ENCODE measurements around the gene GUCY1A2. TPM values are rescaled to one million over a fixed set of nuclear protein-coding genes. Genes with fewer than 3 reads are reported as not detected.

Gene GUCY1A2
- total and polyA plus RNA-seq, 7 donors: 0.57 to 18.5 (median 9.4) TPM

DNA sequence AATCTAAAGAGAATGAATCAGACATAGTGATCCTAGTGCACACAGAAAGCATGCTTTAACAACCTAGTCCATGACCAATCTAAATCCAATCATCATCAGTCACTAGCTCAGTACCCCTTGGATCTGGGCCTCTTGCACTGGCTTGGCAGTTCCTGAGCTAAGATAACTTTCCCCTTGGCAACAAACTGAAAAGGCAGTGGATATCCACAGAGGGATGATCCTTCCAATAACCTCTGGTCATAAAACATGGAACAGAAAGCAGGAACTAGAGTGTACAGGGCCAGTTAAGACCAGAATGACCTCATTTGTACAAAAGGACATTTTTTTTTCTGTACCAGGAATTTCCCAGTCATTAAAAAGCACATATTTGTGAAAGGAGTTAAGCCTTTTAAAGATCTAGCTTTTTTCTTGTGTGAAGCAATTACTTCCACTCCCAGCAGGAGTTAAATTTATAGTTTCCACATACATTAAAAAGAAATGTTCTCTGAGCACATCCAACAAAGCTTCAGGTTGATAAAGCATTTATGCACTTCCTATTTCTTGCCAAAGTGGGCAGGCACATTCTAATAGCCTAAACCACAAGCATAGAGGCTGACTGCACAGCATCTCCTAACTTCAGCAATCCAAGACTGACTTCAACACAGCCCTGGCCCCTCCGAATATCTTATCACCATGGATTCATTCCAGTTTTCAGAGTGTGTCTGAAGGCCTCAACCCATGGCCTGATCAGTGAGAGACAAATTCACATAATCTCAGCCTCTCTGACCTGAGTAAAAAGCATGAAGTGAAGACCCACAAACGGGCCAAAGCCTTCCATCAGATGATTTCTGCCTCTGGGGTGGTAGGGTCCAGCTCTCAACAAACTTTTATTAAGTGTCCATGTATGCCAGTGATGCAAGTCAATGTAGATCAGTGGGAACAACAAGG lies 29.9 kb downstream of the GUCY1A2 start:
- H3K27ac ChIP-seq: no peak overlapping the region
- no peaks in the 10 kb centered on the region for H3K27me3 ChIP-seq (ENCODE audit: insufficient read depth in 3 of 3, low read length in 2 of 3)
- intact Hi-C loops (cut with DNase I): no loop called here
- TF ChIP-seq, protein P1, sequence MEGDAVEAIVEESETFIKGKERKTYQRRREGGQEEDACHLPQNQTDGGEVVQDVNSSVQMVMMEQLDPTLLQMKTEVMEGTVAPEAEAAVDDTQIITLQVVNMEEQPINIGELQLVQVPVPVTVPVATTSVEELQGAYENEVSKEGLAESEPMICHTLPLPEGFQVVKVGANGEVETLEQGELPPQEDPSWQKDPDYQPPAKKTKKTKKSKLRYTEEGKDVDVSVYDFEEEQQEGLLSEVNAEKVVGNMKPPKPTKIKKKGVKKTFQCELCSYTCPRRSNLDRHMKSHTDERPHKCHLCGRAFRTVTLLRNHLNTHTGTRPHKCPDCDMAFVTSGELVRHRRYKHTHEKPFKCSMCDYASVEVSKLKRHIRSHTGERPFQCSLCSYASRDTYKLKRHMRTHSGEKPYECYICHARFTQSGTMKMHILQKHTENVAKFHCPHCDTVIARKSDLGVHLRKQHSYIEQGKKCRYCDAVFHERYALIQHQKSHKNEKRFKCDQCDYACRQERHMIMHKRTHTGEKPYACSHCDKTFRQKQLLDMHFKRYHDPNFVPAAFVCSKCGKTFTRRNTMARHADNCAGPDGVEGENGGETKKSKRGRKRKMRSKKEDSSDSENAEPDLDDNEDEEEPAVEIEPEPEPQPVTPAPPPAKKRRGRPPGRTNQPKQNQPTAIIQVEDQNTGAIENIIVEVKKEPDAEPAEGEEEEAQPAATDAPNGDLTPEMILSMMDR (IDR thresholded peaks at IDR 0.05): no peak
- 15 to 35% (median 32%) methylated on average over 2 of the region's 2 CpGs for WGBS, 3 donors
- no peaks in the 10 kb centered on the region for H3K9me3 ChIP-seq
- no peak overlapping the region for H3K4me3 ChIP-seq
- DNase-seq (no peak), ATAC-seq (peak in 2 of 4 donors; percentile 30 to 51)
- no peaks in the 10 kb centered on the region for H3K36me3 ChIP-seq (ENCODE audit: insufficient read depth in 1 of 2, low read depth in 1 of 2)
- no peaks in the 10 kb centered on the region for H3K4me1 ChIP-seq

DNA sequence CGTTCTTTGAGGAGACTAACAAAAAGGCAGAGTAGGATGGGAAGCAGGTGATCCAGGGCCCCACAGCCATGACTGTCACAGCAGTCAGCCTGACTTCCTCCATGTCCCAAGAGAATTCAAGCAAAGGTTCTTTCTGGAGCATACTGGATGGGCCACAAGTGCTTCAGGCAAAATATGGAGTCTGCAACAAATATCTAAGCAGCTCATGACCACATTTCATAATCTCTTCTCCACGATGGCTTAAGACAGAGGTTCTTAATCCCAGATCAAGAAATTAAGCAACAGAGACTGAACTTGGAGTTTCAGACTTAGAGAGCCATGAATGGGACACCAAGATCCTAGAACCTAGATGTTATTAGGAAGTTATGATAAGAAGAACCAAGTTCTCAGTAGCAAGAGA lies 31.6 kb downstream of the GUCY1A2 start:
- 30 to 43% (median 35%) methylated on average over 2 of the region's 2 CpGs for WGBS, 3 donors
- Histone ChIP-seq H3K27ac (no peak overlapping the region), H3K4me3 (no peak overlapping the region), H3K36me3 (ENCODE audit: insufficient read depth in 1 of 2, low read depth in 1 of 2) (no peaks in the 10 kb centered on the region), H3K9me3 (no peaks in the 10 kb centered on the region), H3K4me1 (no peaks in the 10 kb centered on the region), H3K27me3 (ENCODE audit: insufficient read depth in 3 of 3, low read length in 2 of 3) (no peaks in the 10 kb centered on the region)
- DNase-seq (no peak), ATAC-seq (no peak)
- TF ChIP-seq, protein P1 (IDR thresholded peaks at IDR 0.05): no peak
- intact Hi-C loops (cut with DNase I): no loop called here

DNA sequence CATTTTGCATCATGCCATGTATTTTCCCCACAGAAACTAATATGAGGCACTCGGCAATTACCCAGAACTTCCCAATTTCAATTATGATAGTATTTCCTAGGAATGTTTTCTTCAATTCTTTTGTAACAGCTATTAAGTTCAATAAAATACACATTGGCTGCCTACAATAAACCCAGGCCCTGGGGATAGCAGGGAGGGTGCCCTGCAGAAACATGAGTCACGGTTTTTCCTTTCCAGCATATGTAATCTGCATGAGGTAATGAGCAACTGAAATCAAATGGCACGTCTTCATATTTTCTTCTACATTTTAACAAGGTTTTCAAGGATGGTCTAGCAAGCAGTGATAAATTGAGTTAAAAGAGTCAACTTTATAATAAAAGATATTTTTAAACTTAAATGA lies 32.0 kb downstream of the GUCY1A2 start:
- Histone ChIP-seq H3K9me3 (no peaks in the 10 kb centered on the region), H3K4me1 (no peaks in the 10 kb centered on the region), H3K4me3 (no peak overlapping the region), H3K36me3 (ENCODE audit: insufficient read depth in 1 of 2, low read depth in 1 of 2) (no peaks in the 10 kb centered on the region), H3K27ac (no peak overlapping the region), H3K27me3 (ENCODE audit: insufficient read depth in 3 of 3, low read length in 2 of 3) (no peaks in the 10 kb centered on the region)
- DNase-seq: no peak
- intact Hi-C loops (cut with DNase I): no loop called here
- WGBS, 3 donors: 37 to 65% (median 46%) methylated on average over 3 of the region's 3 CpGs
- ATAC-seq: no peak
- TF ChIP-seq, protein P1 (IDR thresholded peaks at IDR 0.05): no peak

DNA sequence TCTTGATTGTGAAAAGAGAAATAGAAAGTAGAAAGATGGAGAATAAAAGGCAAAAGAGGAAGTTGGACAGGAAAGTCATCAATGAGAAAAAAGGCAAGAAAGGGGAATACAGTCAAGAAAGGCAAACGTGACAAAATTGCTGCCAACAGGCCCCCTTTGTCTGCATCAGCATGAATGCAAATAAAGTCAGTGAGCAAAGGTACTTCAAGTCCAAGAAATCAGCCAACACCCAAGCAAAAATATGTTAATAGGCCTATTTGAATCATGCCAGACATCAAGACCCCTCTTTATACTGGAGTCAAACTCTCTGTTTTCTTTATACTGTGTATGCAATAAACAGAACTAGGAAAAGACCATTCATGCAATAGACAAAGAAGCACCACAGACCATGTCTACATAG lies 34.3 kb downstream of the GUCY1A2 start:
- no peaks in the 10 kb centered on the region for H3K9me3 ChIP-seq
- TF ChIP-seq, protein P1 (IDR thresholded peaks at IDR 0.05): no peak
- ATAC-seq (no peak), DNase-seq (no peak)
- no peak overlapping the region for H3K27ac ChIP-seq
- H3K27me3 ChIP-seq (ENCODE audit: insufficient read depth in 3 of 3, low read length in 2 of 3): no peaks in the 10 kb centered on the region
- H3K4me3 ChIP-seq: no peak overlapping the region
- no peaks in the 10 kb centered on the region for H3K36me3 ChIP-seq (ENCODE audit: insufficient read depth in 1 of 2, low read depth in 1 of 2)
- 10 to 25% (median 15%) methylated on average over 1 of the region's 1 CpG for WGBS, 3 donors
- intact Hi-C loops (cut with DNase I): no loop called here
- H3K4me1 ChIP-seq: no peaks in the 10 kb centered on the region

Data from psoas muscle (tissue), 8 donors.